Prostate gland (tissue), 2 donors: ENCODE data around the gene SPHK2. TPM values are rescaled to one million over a fixed set of nuclear protein-coding genes. Genes with fewer than 3 reads are reported as not detected.

Source experiments
- DNase-seq: peaks from one replicate; pipeline ENCODE4 v3.0.0-alpha.2; 2019; ENCODE audit warnings: low spot score
- H3K27ac ChIP-seq, 2 donors: fragments of 200-600 bp; sonication (generic); 2 replicates each; pipeline ENCODE4 v1.5.1; 2017 to 2019
- H3K27me3 ChIP-seq: fragments of 200-600 bp; sonication (generic); replicated peaks from 2 replicates; pipeline ENCODE4 v1.5.1; 2019; ENCODE audit not compliant: insufficient read depth
- H3K36me3 ChIP-seq, 2 donors: fragments of 200-600 bp; sonication (generic); 1 replicate in 1 of 2; 2 replicates in 1 of 2; pipeline versions ENCODE4 v1.5.1 to v1.8.1; 2017 to 2019
- H3K4me1 ChIP-seq: fragments of 200-600 bp; sonication (generic); replicated peaks from 2 replicates; pipeline ENCODE4 v1.5.1; 2019
- H3K4me3 ChIP-seq, 2 donors: fragments of 200-600 bp; sonication (generic); 2 replicates each; pipeline ENCODE4 v1.5.1; 2017 to 2019
- H3K9me3 ChIP-seq: fragments of 200-600 bp; sonication (generic); 2 replicates; pipeline ENCODE4 v1.5.1; 2017
- CTCF ChIP-seq, 4 experiments: fragments of 200-600 bp in 2 of 4; fragments of 450-650 bp in 2 of 4; sonication (generic) in 2 of 4; IDR thresholded peaks; 1 replicate in 3 of 4; 2 replicates in 1 of 4; pipeline ENCODE4 v1.5.1; 2016 to 2019; ENCODE audit warnings: antibody characterized with exemption in 4 of 4, mild to moderate bottlenecking in 2 of 4, moderate library complexity in 2 of 4
- POLR2A ChIP-seq: fragments of 450-650 bp; IDR thresholded peaks from one replicate; pipeline ENCODE4 v1.6.1; 2016; ENCODE audit warnings: antibody characterized with exemption, mild to moderate bottlenecking
- POLR2AphosphoS5 ChIP-seq: sonication (generic); formaldehyde crosslinking; IDR thresholded peaks from one replicate; pipeline ENCODE4 v1.6.1; 2017; ENCODE audit warnings: antibody characterized with exemption
- WGBS: methylation state at CpG from one replicate; pipeline ENCODE4 v1.1.5; 2018; 5-methylcytosine and 5-hydroxymethylcytosine counted together
- intact Hi-C: fragments of 100-400 bp; cut with DNase I; formaldehyde crosslinking; loops from one replicate; pipeline ENCODE4 v1.14.2; 2022
- total RNA-seq, 2 donors: library from RNA; depleted of rRNA; stranded (reverse); fragments of >200 nt; gene quantifications; one replicate each; pipeline ENCODE4 v1.1.0, GENCODE V29; 2016

The SPHK2 gene
- total RNA-seq, 2 donors from 2014 or later: 24.8 to 25.4 TPM

- WGBS: 59% methylated on average over 22 of the region's 22 CpGs
- Histone ChIP-seq H3K36me3 (no peaks in the 10 kb centered on the region), H3K4me3 (no peak overlapping the region), H3K4me1 (peaks cover 15% of the 10 kb centered on the region), H3K27ac (peak overlapping the region; percentile 98 to 99), H3K27me3 (no peaks in the 10 kb centered on the region), H3K9me3 (no peaks in the 10 kb centered on the region)
- no peak for DNase-seq
- TF ChIP-seq POLR2AphosphoS5: no peak
- no peak for TF ChIP-seq POLR2A
- no peak for TF ChIP-seq CTCF (IDR thresholded peaks at IDR 0.05)
- intact Hi-C loops: no loop called here
These were observed 14.1 kb downstream of the SPHK2 start for GRCh38 chr19:48633148-48634035.

DNA sequence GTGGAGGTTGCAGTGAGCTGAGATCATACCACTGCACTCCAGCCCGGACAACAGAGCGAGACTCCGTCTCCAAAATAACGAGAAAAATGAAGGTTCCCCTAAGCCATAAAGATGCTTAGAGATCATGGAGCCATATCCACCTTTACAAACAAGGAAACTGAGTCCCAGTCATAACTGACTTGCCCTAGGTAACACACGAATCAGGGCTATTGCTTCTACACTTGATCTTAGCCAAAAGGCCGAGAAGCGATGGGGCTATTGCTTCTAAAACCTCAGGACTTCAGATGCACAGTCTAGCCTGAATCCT, 14.7 kb downstream of the SPHK2 start:
- TF ChIP-seq POLR2A: no peak
- TF ChIP-seq CTCF (IDR thresholded peaks at IDR 0.05): no peak
- TF ChIP-seq POLR2AphosphoS5: no peak
- no peaks in the 10 kb centered on the region for H3K9me3 ChIP-seq
- H3K27ac ChIP-seq: peak overlapping the region; percentile 98 to 99
- DNase-seq: no peak
- peak overlapping the region in 1 of 2 donors; percentile 72 for H3K4me3 ChIP-seq
- H3K4me1 ChIP-seq: peaks cover 15% of the 10 kb centered on the region
- intact Hi-C loops: no loop called here
- WGBS: 36% methylated on average over 7 of the region's 7 CpGs
- H3K27me3 ChIP-seq: no peaks in the 10 kb centered on the region
- H3K36me3 ChIP-seq: no peaks in the 10 kb centered on the region

GRCh38 chr19:48634424-48635262, 15.3 kb downstream of the SPHK2 start:
- H3K4me1 ChIP-seq: peaks cover 15% of the 10 kb centered on the region
- intact Hi-C loops: no loop called here
- 4% methylated on average over 36 of the region's 37 CpGs for WGBS

DNA sequence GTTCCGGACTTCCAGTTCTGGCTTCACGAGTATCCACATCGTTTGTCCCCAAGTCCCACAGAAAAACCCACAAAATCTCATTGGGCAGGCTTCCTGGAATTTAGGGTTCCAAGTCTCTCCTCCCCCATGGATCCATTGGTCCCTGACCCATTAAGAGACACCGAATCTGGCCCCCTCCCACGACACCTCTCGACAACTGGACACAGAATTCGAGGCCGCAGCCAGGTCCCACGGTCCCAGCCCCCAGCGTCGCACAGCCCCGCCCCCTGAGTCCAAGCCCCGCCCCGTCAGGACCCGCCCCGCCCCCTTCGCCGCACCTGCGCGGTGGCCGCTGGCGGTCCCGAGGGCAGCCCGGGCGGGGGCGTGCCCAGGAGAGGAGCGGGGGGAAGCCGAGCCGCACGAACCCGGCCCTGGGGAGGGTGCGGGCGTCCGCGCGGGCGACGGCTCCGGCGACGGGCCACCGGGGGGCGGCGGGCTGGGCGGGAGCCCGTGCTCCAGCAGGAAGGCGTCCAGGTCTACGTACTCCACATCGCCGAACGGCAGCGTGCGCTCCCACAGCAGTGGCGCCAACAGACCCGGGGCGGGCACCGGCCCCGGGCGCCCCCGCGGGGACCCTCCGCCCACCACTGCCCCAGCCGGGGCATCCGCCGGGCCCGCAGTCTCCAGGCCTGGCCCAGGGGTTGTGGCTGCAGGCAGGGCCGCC, 16.1 kb downstream of the SPHK2 start:
- 1% methylated on average over 29 of the region's 67 CpGs for WGBS
- Histone ChIP-seq H3K27ac (peak overlapping the region; percentile 98 to 99), H3K9me3 (no peaks in the 10 kb centered on the region), H3K27me3 (no peaks in the 10 kb centered on the region), H3K36me3 (no peaks in the 10 kb centered on the region), H3K4me1 (peaks cover 15% of the 10 kb centered on the region), H3K4me3 (peak overlapping the region; percentile 72 to 77)
- peak; percentile 73 for DNase-seq
- TF ChIP-seq CTCF (IDR thresholded peaks at IDR 0.05): peak in 1 of 4 experiments; percentile 26
- TF ChIP-seq POLR2AphosphoS5: peak; percentile 51
- peak; percentile 93 for TF ChIP-seq POLR2A
- intact Hi-C loops: no loop called here

More at GRCh38 chr19:48634424-48635262, 15.3 kb downstream of the SPHK2 start:
- H3K27ac ChIP-seq: peak overlapping the region; percentile 98 to 99
- peak; percentile 99 for TF ChIP-seq POLR2AphosphoS5
- peak in 1 of 4 experiments; percentile 26 for TF ChIP-seq CTCF (IDR thresholded peaks at IDR 0.05)
- peak; percentile 86 for TF ChIP-seq POLR2A
- H3K9me3 ChIP-seq: no peaks in the 10 kb centered on the region
- H3K4me3 ChIP-seq: peak overlapping the region; percentile 72 to 77
- peak; percentile 97 for DNase-seq
- H3K27me3 ChIP-seq: no peaks in the 10 kb centered on the region
- H3K36me3 ChIP-seq: no peaks in the 10 kb centered on the region
